HCT116 (cell line): ENCODE results near the gene SUPT3H. TPM values are rescaled to one million over a fixed set of nuclear protein-coding genes. Genes with fewer than 3 reads are reported as not detected.
"Not testable (repeated sequence)": the region's sequence is repeated elsewhere in the genome, so short reads cannot be mapped to it uniquely, and the experiment has no call there.

ENCODE experiments used
- ATAC-seq: fragments of 200-7000 bp; cut with Tn5 transposase; 2 replicates; pipeline ENCODE4 v1.9.1; 2020; ENCODE audit warnings: mild to moderate bottlenecking, moderate library complexity
- BruUV-seq: library from RNA; stranded (reverse); fragments of 400-500 nt; replicated peaks from 2 replicates; lab custom pipeline; 2021; lab: Mats Ljungman, UMichigan
- CTCF ChIA-PET: fragments of 300-600 bp; sonication (Branson Sonifier 250); formaldehyde crosslinking; loops from one replicate; lab custom pipeline; 2021; ENCODE audit warnings: antibody characterized with exemption; lab: Charles Lee
- POLR2A ChIA-PET: fragments of 300-600, 350-600 bp; sonication (Branson Sonifier 250); formaldehyde crosslinking; loops from one replicate; lab custom pipeline; 2021; ENCODE audit warnings: antibody characterized with exemption; lab: Charles Lee
- RAD21 ChIA-PET, 2 experiments: fragments of 300-600 bp; sonication (Branson Sonifier 250); formaldehyde crosslinking; loops; one replicate each; lab custom pipeline; 2023; ENCODE audit warnings: low total read pairs in 2 of 2; ENCODE audit not compliant: uncharacterized antibody in 2 of 2, unreplicated experiment in 2 of 2, low non-redundant PET in 1 of 2; lab: Charles Lee
- DNase-seq: peaks from one replicate; pipeline ENCODE4 v3.0.0-alpha.2; 2010; ENCODE audit warnings: low read depth, low spot score
- H2AFZ ChIP-seq: fragments of 200-600 bp; shearing (Covaris generic), sonication (generic); 2 replicates; pipeline ENCODE4 v1.6.1; 2017; ENCODE audit warnings: low read depth, mixed run types, mixed read lengths, antibody characterized with exemption, low read length; ENCODE audit not compliant: poor library complexity, severe bottlenecking
- H3K27ac ChIP-seq: 2 replicates; pipeline ENCODE4 v1.5.1; 2012; ENCODE audit warnings: low read depth, low read length
- H3K27me3 ChIP-seq: fragments of 200-600 bp; sonication (generic); 2 replicates; pipeline ENCODE4 v1.6.1; 2016; ENCODE audit warnings: mixed run types, low read length, mixed read lengths; ENCODE audit not compliant: insufficient read depth
- H3K36me3 ChIP-seq, 2 experiments: fragments of 200-500 bp in 1 of 2; fragments of 200-600 bp in 1 of 2; sonication (Bioruptor generic) in 1 of 2; sonication (generic) in 1 of 2; 2 replicates each; pipeline versions ENCODE4 v1.5.1 to v1.6.1; 2014 to 2016; ENCODE audit warnings: low read length in 2 of 2, inconsistent platforms in 1 of 2, mixed read lengths in 1 of 2, mixed run types in 1 of 2; ENCODE audit not compliant: insufficient read depth in 2 of 2, control insufficient read depth in 1 of 2
- H3K4me1 ChIP-seq, 2 experiments: fragments of 200-600 bp in 1 of 2; sonication (generic) in 1 of 2; 2 replicates each; pipeline versions ENCODE4 v1.5.1 to v1.6.1; 2012 to 2017; ENCODE audit warnings: low read length in 2 of 2, inconsistent platforms in 1 of 2, mild to moderate bottlenecking in 1 of 2, mixed read lengths in 1 of 2, mixed run types in 1 of 2, moderate library complexity in 1 of 2; ENCODE audit not compliant: insufficient read depth in 2 of 2, control insufficient read depth in 1 of 2
- H3K4me2 ChIP-seq: fragments of 200-600 bp; sonication (generic); 2 replicates; pipeline ENCODE4 v1.6.1; 2017; ENCODE audit warnings: mixed run types, low read length, mixed read lengths
- H3K4me3 ChIP-seq, 2 experiments: fragments of 200-600 bp in 1 of 2; sonication (generic) in 1 of 2; replicated peaks in 1 of 2; 2 replicates each; pipeline ENCODE4 v1.5.1; 2011 to 2016; ENCODE audit warnings: low read length in 2 of 2, control low read depth in 1 of 2, low read depth in 1 of 2, mild to moderate bottlenecking in 1 of 2, mixed read lengths in 1 of 2, mixed run types in 1 of 2
- H3K79me2 ChIP-seq: fragments of 200-600 bp; sonication (generic); 2 replicates; pipeline ENCODE4 v1.6.1; 2017; ENCODE audit warnings: mild to moderate bottlenecking, mixed run types, low read length, moderate library complexity, mixed read lengths; ENCODE audit not compliant: insufficient read depth
- H3K9ac ChIP-seq: fragments of 200-600 bp; sonication (generic); 2 replicates; pipeline ENCODE4 v1.6.1; 2016; ENCODE audit warnings: low read length, mixed read lengths
- H3K9me2 ChIP-seq: fragments of 200-600 bp; sonication (generic), shearing (Covaris generic); 2 replicates; pipeline ENCODE4 v1.6.1; 2017; ENCODE audit warnings: mixed run types, mild to moderate bottlenecking, moderate library complexity; ENCODE audit not compliant: insufficient read depth
- H3K9me3 ChIP-seq, 2 experiments: fragments of 200-500 bp in 1 of 2; fragments of 200-600 bp in 1 of 2; sonication (Bioruptor generic) in 1 of 2; sonication (generic) in 1 of 2; 2 replicates each; pipeline ENCODE4 v1.6.1; 2014 to 2017; ENCODE audit warnings: low read length in 2 of 2, mixed read lengths in 2 of 2, inconsistent platforms in 1 of 2, low read depth in 1 of 2, mild to moderate bottlenecking in 1 of 2, mixed run types in 1 of 2, moderate library complexity in 1 of 2; ENCODE audit not compliant: control insufficient read depth in 1 of 2, insufficient read depth in 1 of 2
- H4K20me1 ChIP-seq: fragments of 200-600 bp; sonication (generic), shearing (Covaris generic); 2 replicates; pipeline ENCODE4 v1.6.1; 2017; ENCODE audit warnings: mixed run types, mild to moderate bottlenecking, moderate library complexity; ENCODE audit not compliant: insufficient read depth
- POLR2A ChIP-seq: IDR thresholded peaks from 2 replicates; pipeline ENCODE4 v1.7.0; 2011; ENCODE audit warnings: borderline replicate concordance; ENCODE audit not compliant: insufficient read depth, insufficient read length; ENCODE audit errors: extremely low read depth
- intact Hi-C: fragments of 100-400 bp; cut with micrococcal nuclease; formaldehyde crosslinking; loops from 2 replicates; pipeline ENCODE4 v1.10.0; 2022
- total RNA-seq: library from RNA; stranded (reverse); gene quantifications from one replicate; pipeline ENCODE4 v1.2.1, GENCODE V29; 2021; ENCODE audit not compliant: unreplicated experiment
- TF ChIP-seq, protein P1 (sequence below): IDR thresholded peaks from 2 replicates; pipeline ENCODE4 v1.6.1; 2012; ENCODE audit warnings: low read depth

SUPT3H gene
- total RNA-seq, 1 experiment from 2014 or later, result 7.4 TPM

DNA sequence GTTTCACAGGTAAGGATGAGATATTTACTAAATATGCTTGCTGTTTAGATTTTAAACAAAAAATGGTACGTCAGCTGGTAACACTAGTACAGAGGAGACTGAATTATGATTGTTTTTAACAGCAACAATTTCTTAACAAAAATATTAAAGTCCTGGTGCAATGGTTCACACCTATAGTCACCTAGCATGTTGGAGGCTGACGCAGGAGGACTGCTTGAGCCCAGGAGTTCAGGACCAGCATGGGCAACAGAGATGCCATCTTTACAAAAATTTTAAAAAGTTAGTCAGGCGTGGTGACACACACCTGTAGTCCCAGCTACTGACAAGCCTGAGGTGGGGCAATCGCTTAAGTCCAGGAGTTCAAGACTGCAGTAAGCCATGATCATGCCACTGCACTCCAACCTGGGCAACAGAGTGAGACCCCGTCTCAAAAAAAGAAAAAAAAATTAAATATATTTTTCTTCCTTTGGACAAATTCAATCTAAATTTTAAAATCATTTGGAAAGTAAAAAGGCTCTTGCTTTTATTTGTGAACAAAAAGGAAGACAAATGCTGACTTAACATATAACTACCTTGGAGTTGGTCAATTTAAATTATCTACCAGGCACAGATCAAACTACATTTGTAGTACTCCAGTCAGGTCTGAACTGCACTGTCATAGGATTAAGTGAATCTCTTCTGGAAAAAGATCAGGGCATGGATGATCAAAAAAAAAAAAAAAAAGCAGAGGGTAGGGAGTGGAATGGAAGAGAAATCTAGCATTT is 87.8 kb downstream of the SUPT3H start (continued):
- TF ChIP-seq, protein P1, sequence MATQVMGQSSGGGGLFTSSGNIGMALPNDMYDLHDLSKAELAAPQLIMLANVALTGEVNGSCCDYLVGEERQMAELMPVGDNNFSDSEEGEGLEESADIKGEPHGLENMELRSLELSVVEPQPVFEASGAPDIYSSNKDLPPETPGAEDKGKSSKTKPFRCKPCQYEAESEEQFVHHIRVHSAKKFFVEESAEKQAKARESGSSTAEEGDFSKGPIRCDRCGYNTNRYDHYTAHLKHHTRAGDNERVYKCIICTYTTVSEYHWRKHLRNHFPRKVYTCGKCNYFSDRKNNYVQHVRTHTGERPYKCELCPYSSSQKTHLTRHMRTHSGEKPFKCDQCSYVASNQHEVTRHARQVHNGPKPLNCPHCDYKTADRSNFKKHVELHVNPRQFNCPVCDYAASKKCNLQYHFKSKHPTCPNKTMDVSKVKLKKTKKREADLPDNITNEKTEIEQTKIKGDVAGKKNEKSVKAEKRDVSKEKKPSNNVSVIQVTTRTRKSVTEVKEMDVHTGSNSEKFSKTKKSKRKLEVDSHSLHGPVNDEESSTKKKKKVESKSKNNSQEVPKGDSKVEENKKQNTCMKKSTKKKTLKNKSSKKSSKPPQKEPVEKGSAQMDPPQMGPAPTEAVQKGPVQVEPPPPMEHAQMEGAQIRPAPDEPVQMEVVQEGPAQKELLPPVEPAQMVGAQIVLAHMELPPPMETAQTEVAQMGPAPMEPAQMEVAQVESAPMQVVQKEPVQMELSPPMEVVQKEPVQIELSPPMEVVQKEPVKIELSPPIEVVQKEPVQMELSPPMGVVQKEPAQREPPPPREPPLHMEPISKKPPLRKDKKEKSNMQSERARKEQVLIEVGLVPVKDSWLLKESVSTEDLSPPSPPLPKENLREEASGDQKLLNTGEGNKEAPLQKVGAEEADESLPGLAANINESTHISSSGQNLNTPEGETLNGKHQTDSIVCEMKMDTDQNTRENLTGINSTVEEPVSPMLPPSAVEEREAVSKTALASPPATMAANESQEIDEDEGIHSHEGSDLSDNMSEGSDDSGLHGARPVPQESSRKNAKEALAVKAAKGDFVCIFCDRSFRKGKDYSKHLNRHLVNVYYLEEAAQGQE, result no peak
- TF ChIP-seq POLR2A, result no peak

DNA sequence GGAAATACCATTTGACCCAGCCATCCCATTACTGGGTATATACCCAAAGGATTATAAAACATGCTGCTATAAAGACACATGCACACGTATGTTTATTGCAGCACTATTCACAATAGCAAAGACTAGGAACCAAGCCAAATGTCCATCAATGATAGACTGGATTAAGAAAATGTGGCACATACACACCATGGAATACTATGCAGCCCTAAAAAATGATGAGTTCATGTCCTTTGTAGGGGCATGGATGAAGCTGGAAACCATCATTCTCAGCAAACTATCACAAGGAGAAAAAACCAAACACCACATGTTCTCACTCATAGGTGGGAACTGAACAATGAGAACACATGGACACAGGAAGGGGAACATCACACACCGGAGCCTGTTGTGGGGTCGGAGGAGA is 91.0 kb downstream of the SUPT3H start:
- H3K4me3 ChIP-seq, DNase-seq, H2AFZ ChIP-seq, intact Hi-C loops, H3K27ac ChIP-seq, ATAC-seq, H3K9me3 ChIP-seq, H3K4me1 ChIP-seq, H3K4me2 ChIP-seq, H3K79me2 ChIP-seq, BruUV-seq, H3K27me3 ChIP-seq, H3K9me2 ChIP-seq, POLR2A ChIA-PET, CTCF ChIA-PET, H3K9ac ChIP-seq, H3K36me3 ChIP-seq, RAD21 ChIA-PET, H4K20me1 ChIP-seq: not testable (repeated sequence)

DNA sequence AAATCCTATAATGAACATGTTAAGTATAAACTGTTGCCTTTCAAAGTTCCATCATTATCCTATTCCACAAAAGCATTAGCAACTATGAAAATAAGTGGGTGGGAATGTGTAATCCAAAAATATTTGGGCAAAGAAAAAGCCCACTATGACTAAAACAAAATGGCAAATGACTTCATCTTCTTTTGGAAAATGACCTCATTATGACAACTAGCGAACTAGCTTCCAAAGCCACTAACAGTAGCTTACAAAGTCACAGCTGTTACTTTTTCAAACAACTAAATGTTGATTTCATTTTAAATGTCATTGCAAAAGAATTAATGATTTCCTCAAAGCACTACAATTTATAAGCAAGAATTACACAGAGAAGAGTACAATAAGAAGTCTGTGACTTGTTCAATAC is 99.4 kb downstream of the SUPT3H start:
- DNase-seq (no peak), ATAC-seq (no peak)
- ChIA-PET CTCF (no interaction called here), RAD21 (no interaction called here), POLR2A (no interaction called here)
- no TSS peak for BruUV-seq
- no peak overlapping the region for H3K27ac ChIP-seq
- intact Hi-C loops, result no loop called here
- H3K9me2 ChIP-seq, result no peaks in the 10 kb centered on the region
- no peak overlapping the region for H3K9ac ChIP-seq
- no peaks in the 10 kb centered on the region for H3K4me1 ChIP-seq
- no peaks in the 10 kb centered on the region for H3K36me3 ChIP-seq
- H3K4me3 ChIP-seq, result no peak overlapping the region
- no peak overlapping the region for H2AFZ ChIP-seq
- no peaks in the 10 kb centered on the region for H3K27me3 ChIP-seq
- no peaks in the 10 kb centered on the region for H3K9me3 ChIP-seq
- H3K79me2 ChIP-seq, result no peaks in the 10 kb centered on the region
- no peaks in the 10 kb centered on the region for H4K20me1 ChIP-seq
- TF ChIP-seq POLR2A, result no peak
- no peak overlapping the region for H3K4me2 ChIP-seq

DNA sequence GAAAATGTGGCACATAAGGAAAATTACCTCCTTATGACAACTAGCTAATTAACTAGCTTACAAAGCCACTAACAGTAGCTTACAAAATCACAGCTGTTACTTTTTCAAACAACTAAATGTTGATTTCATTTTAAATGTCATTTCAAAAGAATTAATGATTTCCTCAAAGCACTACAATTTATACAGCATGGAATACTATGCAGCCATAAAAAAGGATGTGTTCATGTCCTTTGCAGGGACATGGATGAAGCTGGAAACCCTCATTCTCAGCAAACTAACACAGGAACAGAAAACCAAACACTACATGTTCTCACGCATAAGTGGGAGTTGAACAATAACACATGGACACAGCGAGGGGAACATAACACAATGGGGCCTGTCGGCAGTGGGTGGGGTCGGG is 100.0 kb downstream of the SUPT3H start:
- intact Hi-C loops, H3K27ac ChIP-seq, H3K27me3 ChIP-seq, H3K79me2 ChIP-seq, RAD21 ChIA-PET, POLR2A ChIA-PET, H3K4me3 ChIP-seq, H3K4me2 ChIP-seq, H3K9me3 ChIP-seq, H4K20me1 ChIP-seq, ATAC-seq, DNase-seq, H3K36me3 ChIP-seq, CTCF ChIA-PET, H3K9me2 ChIP-seq, H3K4me1 ChIP-seq, BruUV-seq, H2AFZ ChIP-seq, H3K9ac ChIP-seq: not testable (repeated sequence)
